ENCODE data around the gene NTMT1. TPM values are rescaled to one million over a fixed set of nuclear protein-coding genes. Genes with fewer than 3 reads are reported as not detected.

The NTMT1 gene
- total RNA-seq, 2 experiments from 2014 or later = 50.7 to 52.5 TPM

GRCh38 chr9:129674229-129674628 lies 48.3 kb downstream of the NTMT1 start:
- ATAC-seq (ENCODE audit: poor library complexity) = no peak

DNA sequence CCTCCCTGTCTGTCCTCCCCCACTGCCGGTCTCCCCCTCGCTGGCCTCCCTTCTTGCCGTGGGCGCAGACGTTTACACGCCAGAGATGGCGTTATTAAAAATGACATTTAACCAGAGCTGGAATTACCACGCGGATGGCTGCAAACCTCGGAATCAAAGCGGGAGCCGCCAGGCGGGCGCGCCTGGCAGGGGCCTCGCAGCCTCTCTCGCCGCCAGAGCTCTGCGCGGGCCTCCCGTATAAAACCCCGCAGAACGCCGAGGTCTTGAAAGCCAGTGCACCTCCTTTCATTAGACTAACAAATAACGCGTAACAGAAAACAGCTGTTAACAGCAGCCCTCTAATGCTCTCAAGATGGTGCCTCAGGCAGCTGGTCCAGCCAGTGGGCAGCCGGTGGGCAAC lies 49.7 kb downstream of the NTMT1 start:
- no peaks in the 10 kb centered on the region for H3K9me3 Mint-ChIP-seq

More at GRCh38 chr9:129674229-129674628, 48.3 kb downstream of the NTMT1 start:
- Histone ChIP-seq H3K27me3 (ENCODE audit: control insufficient read depth in 1 of 2, insufficient read depth in 2 of 2, low read length in 2 of 2) (peaks cover 0 to 3% of the 10 kb centered on the region in 2 experiments), H3K27ac (ENCODE audit: low read depth in 1 of 2, low read length in 2 of 2) (no peak overlapping the region), H3K36me3 (ENCODE audit: insufficient read depth, low read length) (no peaks in the 10 kb centered on the region), H3K4me1 (ENCODE audit: insufficient read depth, low read length) (no peaks in the 10 kb centered on the region), H3K4me3 (ENCODE audit: low read length) (no peak overlapping the region), H3K9me3 (ENCODE audit: control insufficient read depth in 1 of 2, insufficient read depth in 1 of 2, low read length in 2 of 2) (no peaks in the 10 kb centered on the region)
- intact Hi-C loops (cut with DNase I, micrococcal nuclease) = no loop called here
- Mint-ChIP-seq H3K36me3 (ENCODE audit: low read depth) (no peaks in the 10 kb centered on the region), H3K27me3 (peaks cover 23% of the 10 kb centered on the region), H3K9me3 (no peaks in the 10 kb centered on the region), H3K4me3 (no peak overlapping the region), H3K27ac (no peak overlapping the region), H3K4me1 (ENCODE audit: low read depth) (no peaks in the 10 kb centered on the region)
- ChIA-PET POLR2A (no interaction called here), CTCF (interaction anchor here (0.6 kb wide), 1 partner anchor 89 kb away, joined by 3 read pairs; no protein-coding TSS in a partner anchor)
- TF ChIP-seq, protein P1, sequence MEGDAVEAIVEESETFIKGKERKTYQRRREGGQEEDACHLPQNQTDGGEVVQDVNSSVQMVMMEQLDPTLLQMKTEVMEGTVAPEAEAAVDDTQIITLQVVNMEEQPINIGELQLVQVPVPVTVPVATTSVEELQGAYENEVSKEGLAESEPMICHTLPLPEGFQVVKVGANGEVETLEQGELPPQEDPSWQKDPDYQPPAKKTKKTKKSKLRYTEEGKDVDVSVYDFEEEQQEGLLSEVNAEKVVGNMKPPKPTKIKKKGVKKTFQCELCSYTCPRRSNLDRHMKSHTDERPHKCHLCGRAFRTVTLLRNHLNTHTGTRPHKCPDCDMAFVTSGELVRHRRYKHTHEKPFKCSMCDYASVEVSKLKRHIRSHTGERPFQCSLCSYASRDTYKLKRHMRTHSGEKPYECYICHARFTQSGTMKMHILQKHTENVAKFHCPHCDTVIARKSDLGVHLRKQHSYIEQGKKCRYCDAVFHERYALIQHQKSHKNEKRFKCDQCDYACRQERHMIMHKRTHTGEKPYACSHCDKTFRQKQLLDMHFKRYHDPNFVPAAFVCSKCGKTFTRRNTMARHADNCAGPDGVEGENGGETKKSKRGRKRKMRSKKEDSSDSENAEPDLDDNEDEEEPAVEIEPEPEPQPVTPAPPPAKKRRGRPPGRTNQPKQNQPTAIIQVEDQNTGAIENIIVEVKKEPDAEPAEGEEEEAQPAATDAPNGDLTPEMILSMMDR (IDR thresholded peaks at IDR 0.05) = no peak
- no peak for DNase-seq

DNA sequence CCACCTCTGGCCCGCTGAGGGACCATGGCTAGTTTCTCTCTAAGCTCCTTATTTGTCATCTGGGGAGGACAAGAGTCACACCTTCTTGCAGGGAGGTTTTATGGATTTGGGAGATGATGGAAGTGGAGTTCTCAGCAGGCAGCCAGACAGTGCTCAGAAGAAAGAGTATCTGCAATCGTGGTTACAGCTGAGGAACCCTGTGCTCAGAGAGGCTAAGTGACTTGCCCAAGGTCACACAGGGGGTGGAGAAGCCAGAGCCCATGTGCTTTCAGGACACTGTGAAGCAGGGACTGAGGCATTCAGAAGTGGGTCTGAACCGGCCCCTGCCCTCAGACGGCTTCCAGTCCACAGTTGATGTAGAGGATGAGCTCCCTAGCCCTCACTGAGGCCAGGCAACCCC lies 50.3 kb downstream of the NTMT1 start:
- H3K27ac ChIP-seq (ENCODE audit: low read depth in 1 of 2, low read length in 2 of 2) = no peak overlapping the region
- no peak for ATAC-seq (ENCODE audit: poor library complexity)
- H3K27me3 Mint-ChIP-seq = peaks cover 24% of the 10 kb centered on the region
- no peaks in the 10 kb centered on the region for H3K4me1 ChIP-seq (ENCODE audit: insufficient read depth, low read length)
- CTCF ChIA-PET = no interaction called here
- POLR2A ChIA-PET = no interaction called here
- H3K9me3 ChIP-seq (ENCODE audit: control insufficient read depth in 1 of 2, insufficient read depth in 1 of 2, low read length in 2 of 2) = no peaks in the 10 kb centered on the region
- peaks cover 0 to 6% of the 10 kb centered on the region in 2 experiments for H3K27me3 ChIP-seq (ENCODE audit: control insufficient read depth in 1 of 2, insufficient read depth in 2 of 2, low read length in 2 of 2)
- TF ChIP-seq, protein P1 (IDR thresholded peaks at IDR 0.05) = no peak
- no peak overlapping the region for H3K4me3 Mint-ChIP-seq
- H3K27ac Mint-ChIP-seq = no peak overlapping the region
- DNase-seq = no peak
- no peak overlapping the region for H3K4me3 ChIP-seq (ENCODE audit: low read length)
- H3K4me1 Mint-ChIP-seq (ENCODE audit: low read depth) = no peaks in the 10 kb centered on the region
- intact Hi-C loops (cut with DNase I, micrococcal nuclease) = no loop called here
- H3K9me3 Mint-ChIP-seq = no peaks in the 10 kb centered on the region
- no peaks in the 10 kb centered on the region for H3K36me3 Mint-ChIP-seq (ENCODE audit: low read depth)
- no peaks in the 10 kb centered on the region for H3K36me3 ChIP-seq (ENCODE audit: insufficient read depth, low read length)

More for the DNA sequence above, 49.7 kb downstream of the NTMT1 start:
- no peak overlapping the region for H3K4me3 Mint-ChIP-seq
- no peak overlapping the region for H3K27ac Mint-ChIP-seq
- Histone ChIP-seq H3K4me3 (ENCODE audit: low read length) (no peak overlapping the region), H3K4me1 (ENCODE audit: insufficient read depth, low read length) (no peaks in the 10 kb centered on the region), H3K27me3 (ENCODE audit: control insufficient read depth in 1 of 2, insufficient read depth in 2 of 2, low read length in 2 of 2) (peaks cover 0 to 6% of the 10 kb centered on the region in 2 experiments), H3K9me3 (ENCODE audit: control insufficient read depth in 1 of 2, insufficient read depth in 1 of 2, low read length in 2 of 2) (no peaks in the 10 kb centered on the region), H3K27ac (ENCODE audit: low read depth in 1 of 2, low read length in 2 of 2) (no peak overlapping the region), H3K36me3 (ENCODE audit: insufficient read depth, low read length) (no peaks in the 10 kb centered on the region)
- H3K27me3 Mint-ChIP-seq = peaks cover 20% of the 10 kb centered on the region
- DNase-seq = no peak
- intact Hi-C loops (cut with DNase I, micrococcal nuclease) = no loop called here
- ChIA-PET CTCF (no interaction called here), POLR2A (no interaction called here)
- TF ChIP-seq, protein P1 (IDR thresholded peaks at IDR 0.05) = no peak
- no peaks in the 10 kb centered on the region for H3K36me3 Mint-ChIP-seq (ENCODE audit: low read depth)
- H3K4me1 Mint-ChIP-seq (ENCODE audit: low read depth) = no peaks in the 10 kb centered on the region
- ATAC-seq (ENCODE audit: poor library complexity) = no peak

Data from CD4-positive, alpha-beta T cell (primary cell).